ENCODE measurements around the gene SNORC. TPM values are rescaled to one million over a fixed set of nuclear protein-coding genes. Genes with fewer than 3 reads are reported as not detected.

The SNORC gene
- total RNA-seq, 2 donors from 2014 or later: 1.7 to 8.0 TPM

GRCh38 chr2:232913903-232914302, 43.8 kb downstream of the SNORC start:
- no peak overlapping the region for H3K4me3 ChIP-seq
- no peak overlapping the region for H3K27ac ChIP-seq
- intact Hi-C loops (cut with DNase I): no loop called here
- no peak for DNase-seq (ENCODE audit: low spot score)
- 68% methylated on average over 2 of the region's 2 CpGs for WGBS
- no peaks in the 10 kb centered on the region for H3K36me3 ChIP-seq
- no peaks in the 10 kb centered on the region for H3K4me1 ChIP-seq (replicated peaks)
- no peaks in the 10 kb centered on the region for H3K27me3 ChIP-seq (replicated peaks; ENCODE audit: insufficient read depth)
- H3K9me3 ChIP-seq: no peaks in the 10 kb centered on the region
- no peak for TF ChIP-seq POLR2AphosphoS5 (IDR thresholded peaks at IDR 0.05)
- no peak for TF ChIP-seq CTCF (IDR thresholded peaks at IDR 0.05)
- no peak for TF ChIP-seq POLR2A (IDR thresholded peaks at IDR 0.05)

GRCh38 chr2:232919141-232919540, 49.1 kb downstream of the SNORC start:
- Histone ChIP-seq H3K36me3 (no peaks in the 10 kb centered on the region), H3K27me3 (replicated peaks; ENCODE audit: insufficient read depth) (peaks cover 3% of the 10 kb centered on the region), H3K9me3 (no peaks in the 10 kb centered on the region), H3K4me3 (no peak overlapping the region), H3K4me1 (replicated peaks) (no peaks in the 10 kb centered on the region), H3K27ac (no peak overlapping the region)
- intact Hi-C loops (cut with DNase I): no loop called here
- TF ChIP-seq CTCF (IDR thresholded peaks at IDR 0.05): no peak
- TF ChIP-seq POLR2A (IDR thresholded peaks at IDR 0.05): no peak
- TF ChIP-seq POLR2AphosphoS5 (IDR thresholded peaks at IDR 0.05): no peak
- WGBS: 79% methylated on average over 6 of the region's 6 CpGs
- DNase-seq (ENCODE audit: low spot score): no peak

- no peaks in the 10 kb centered on the region for H3K9me3 ChIP-seq
- no peak for DNase-seq (ENCODE audit: low spot score)
- peaks cover 3% of the 10 kb centered on the region for H3K27me3 ChIP-seq (replicated peaks; ENCODE audit: insufficient read depth)
- no peak overlapping the region for H3K4me3 ChIP-seq
- intact Hi-C loops (cut with DNase I): no loop called here
- H3K36me3 ChIP-seq: no peaks in the 10 kb centered on the region
- no peak overlapping the region for H3K27ac ChIP-seq
- 73% methylated on average over 11 of the region's 11 CpGs for WGBS
- TF ChIP-seq CTCF (IDR thresholded peaks at IDR 0.05) (no peak), POLR2AphosphoS5 (IDR thresholded peaks at IDR 0.05) (no peak), POLR2A (IDR thresholded peaks at IDR 0.05) (no peak)
- H3K4me1 ChIP-seq (replicated peaks): no peaks in the 10 kb centered on the region
Observed at GRCh38 chr2:232920055-232920454, 50.0 kb downstream of the SNORC start.

- Histone ChIP-seq H3K36me3 (no peaks in the 10 kb centered on the region), H3K27me3 (replicated peaks; ENCODE audit: insufficient read depth) (peaks cover 3% of the 10 kb centered on the region), H3K27ac (no peak overlapping the region), H3K4me1 (replicated peaks) (no peaks in the 10 kb centered on the region), H3K4me3 (no peak overlapping the region), H3K9me3 (no peaks in the 10 kb centered on the region)
- TF ChIP-seq CTCF (IDR thresholded peaks at IDR 0.05) (no peak), POLR2A (IDR thresholded peaks at IDR 0.05) (no peak), POLR2AphosphoS5 (IDR thresholded peaks at IDR 0.05) (no peak)
- WGBS: 73% methylated on average over 3 of the region's 3 CpGs
- intact Hi-C loops (cut with DNase I): no loop called here
- DNase-seq (ENCODE audit: low spot score): no peak
Observed at GRCh38 chr2:232920760-232921159, 50.7 kb downstream of the SNORC start.

GRCh38 chr2:232924433-232924832, 54.4 kb downstream of the SNORC start:
- H3K27me3 ChIP-seq (replicated peaks; ENCODE audit: insufficient read depth): peaks cover 16% of the 10 kb centered on the region

More at GRCh38 chr2:232924433-232924832, 54.4 kb downstream of the SNORC start:
- Histone ChIP-seq H3K27ac (no peak overlapping the region), H3K9me3 (no peaks in the 10 kb centered on the region), H3K36me3 (no peaks in the 10 kb centered on the region), H3K4me1 (replicated peaks) (peaks cover 6% of the 10 kb centered on the region), H3K4me3 (no peak overlapping the region)
- intact Hi-C loops (cut with DNase I): no loop called here
- TF ChIP-seq POLR2AphosphoS5 (IDR thresholded peaks at IDR 0.05) (no peak), POLR2A (IDR thresholded peaks at IDR 0.05) (no peak), CTCF (IDR thresholded peaks at IDR 0.05) (no peak)
- no peak for DNase-seq (ENCODE audit: low spot score)

Data from prostate gland (tissue), 2 donors.